HCT116 (cell line): ENCODE results near the gene PCGF5. TPM values are rescaled to one million over a fixed set of nuclear protein-coding genes. Genes with fewer than 3 reads are reported as not detected.

Experiments used
- ATAC-seq: fragments of 200-7000 bp; cut with Tn5 transposase; 2 replicates; pipeline ENCODE4 v1.9.1; 2020; ENCODE audit warnings: mild to moderate bottlenecking, moderate library complexity
- BruUV-seq: library from RNA; stranded (reverse); fragments of 400-500 nt; replicated peaks from 2 replicates; lab custom pipeline; 2021; lab: Mats Ljungman, UMichigan
- CTCF ChIA-PET: fragments of 300-600 bp; sonication (Branson Sonifier 250); formaldehyde crosslinking; loops from one replicate; lab custom pipeline; 2021; ENCODE audit warnings: antibody characterized with exemption; lab: Charles Lee
- POLR2A ChIA-PET: fragments of 300-600, 350-600 bp; sonication (Branson Sonifier 250); formaldehyde crosslinking; loops from one replicate; lab custom pipeline; 2021; ENCODE audit warnings: antibody characterized with exemption; lab: Charles Lee
- RAD21 ChIA-PET, 2 experiments: fragments of 300-600 bp; sonication (Branson Sonifier 250); formaldehyde crosslinking; loops; one replicate each; lab custom pipeline; 2023; ENCODE audit warnings: low total read pairs in 2 of 2; ENCODE audit not compliant: uncharacterized antibody in 2 of 2, unreplicated experiment in 2 of 2, low non-redundant PET in 1 of 2; lab: Charles Lee
- DNase-seq: peaks from one replicate; pipeline ENCODE4 v3.0.0-alpha.2; 2010; ENCODE audit warnings: low read depth, low spot score
- H2AFZ ChIP-seq: fragments of 200-600 bp; shearing (Covaris generic), sonication (generic); 2 replicates; pipeline ENCODE4 v1.6.1; 2017; ENCODE audit warnings: low read depth, mixed run types, mixed read lengths, antibody characterized with exemption, low read length; ENCODE audit not compliant: poor library complexity, severe bottlenecking
- H3K27ac ChIP-seq: 2 replicates; pipeline ENCODE4 v1.5.1; 2012; ENCODE audit warnings: low read depth, low read length
- H3K27me3 ChIP-seq: fragments of 200-600 bp; sonication (generic); 2 replicates; pipeline ENCODE4 v1.6.1; 2016; ENCODE audit warnings: mixed run types, low read length, mixed read lengths; ENCODE audit not compliant: insufficient read depth
- H3K36me3 ChIP-seq, 2 experiments: fragments of 200-500 bp in 1 of 2; fragments of 200-600 bp in 1 of 2; sonication (Bioruptor generic) in 1 of 2; sonication (generic) in 1 of 2; 2 replicates each; pipeline versions ENCODE4 v1.5.1 to v1.6.1; 2014 to 2016; ENCODE audit warnings: low read length in 2 of 2, inconsistent platforms in 1 of 2, mixed read lengths in 1 of 2, mixed run types in 1 of 2; ENCODE audit not compliant: insufficient read depth in 2 of 2, control insufficient read depth in 1 of 2
- H3K4me1 ChIP-seq, 2 experiments: fragments of 200-600 bp in 1 of 2; sonication (generic) in 1 of 2; 2 replicates each; pipeline versions ENCODE4 v1.5.1 to v1.6.1; 2012 to 2017; ENCODE audit warnings: low read length in 2 of 2, inconsistent platforms in 1 of 2, mild to moderate bottlenecking in 1 of 2, mixed read lengths in 1 of 2, mixed run types in 1 of 2, moderate library complexity in 1 of 2; ENCODE audit not compliant: insufficient read depth in 2 of 2, control insufficient read depth in 1 of 2
- H3K4me2 ChIP-seq: fragments of 200-600 bp; sonication (generic); 2 replicates; pipeline ENCODE4 v1.6.1; 2017; ENCODE audit warnings: mixed run types, low read length, mixed read lengths
- H3K4me3 ChIP-seq, 2 experiments: fragments of 200-600 bp in 1 of 2; sonication (generic) in 1 of 2; replicated peaks in 1 of 2; 2 replicates each; pipeline ENCODE4 v1.5.1; 2011 to 2016; ENCODE audit warnings: low read length in 2 of 2, control low read depth in 1 of 2, low read depth in 1 of 2, mild to moderate bottlenecking in 1 of 2, mixed read lengths in 1 of 2, mixed run types in 1 of 2
- H3K79me2 ChIP-seq: fragments of 200-600 bp; sonication (generic); 2 replicates; pipeline ENCODE4 v1.6.1; 2017; ENCODE audit warnings: mild to moderate bottlenecking, mixed run types, low read length, moderate library complexity, mixed read lengths; ENCODE audit not compliant: insufficient read depth
- H3K9ac ChIP-seq: fragments of 200-600 bp; sonication (generic); 2 replicates; pipeline ENCODE4 v1.6.1; 2016; ENCODE audit warnings: low read length, mixed read lengths
- H3K9me2 ChIP-seq: fragments of 200-600 bp; sonication (generic), shearing (Covaris generic); 2 replicates; pipeline ENCODE4 v1.6.1; 2017; ENCODE audit warnings: mixed run types, mild to moderate bottlenecking, moderate library complexity; ENCODE audit not compliant: insufficient read depth
- H3K9me3 ChIP-seq, 2 experiments: fragments of 200-500 bp in 1 of 2; fragments of 200-600 bp in 1 of 2; sonication (Bioruptor generic) in 1 of 2; sonication (generic) in 1 of 2; 2 replicates each; pipeline ENCODE4 v1.6.1; 2014 to 2017; ENCODE audit warnings: low read length in 2 of 2, mixed read lengths in 2 of 2, inconsistent platforms in 1 of 2, low read depth in 1 of 2, mild to moderate bottlenecking in 1 of 2, mixed run types in 1 of 2, moderate library complexity in 1 of 2; ENCODE audit not compliant: control insufficient read depth in 1 of 2, insufficient read depth in 1 of 2
- H4K20me1 ChIP-seq: fragments of 200-600 bp; sonication (generic), shearing (Covaris generic); 2 replicates; pipeline ENCODE4 v1.6.1; 2017; ENCODE audit warnings: mixed run types, mild to moderate bottlenecking, moderate library complexity; ENCODE audit not compliant: insufficient read depth
- ATF3 ChIP-seq: IDR thresholded peaks from 2 replicates; pipeline ENCODE4 v1.6.1; 2012
- CTCF ChIP-seq, 3 experiments: fragments of 200-600 bp in 1 of 3; sonication (generic) in 1 of 3; IDR thresholded peaks in 2 of 3; conservative IDR thresholded peaks in 1 of 3; 2 replicates each; pipeline ENCODE4 v1.5.1; 2012 to 2017; ENCODE audit warnings: low read depth in 2 of 3, low read length in 2 of 3, antibody characterized with exemption in 1 of 3, borderline replicate concordance in 1 of 3, control low read depth in 1 of 3, mild to moderate bottlenecking in 1 of 3, mixed read lengths in 1 of 3, mixed run types in 1 of 3, moderate library complexity in 1 of 3; ENCODE audit not compliant: insufficient read depth in 1 of 3
- EGR1 ChIP-seq: IDR thresholded peaks from 2 replicates; pipeline ENCODE4 v1.6.1; 2012; ENCODE audit warnings: low read depth
- EZH2 ChIP-seq: fragments of 200-600 bp; sonication (generic); IDR thresholded peaks from 2 replicates; pipeline ENCODE4 v1.6.1; 2017; ENCODE audit warnings: antibody characterized with exemption, mixed run types
- FOSL1 ChIP-seq: IDR thresholded peaks from 2 replicates; pipeline ENCODE4 v1.6.1; 2012; ENCODE audit warnings: low read depth
- JUND ChIP-seq: IDR thresholded peaks from 2 replicates; pipeline ENCODE4 v1.6.1; 2012
- MAX ChIP-seq: IDR thresholded peaks from 2 replicates; pipeline ENCODE4 v1.6.1; 2012
- POLR2AphosphoS5 ChIP-seq: IDR thresholded peaks from 2 replicates; pipeline ENCODE4 v1.6.1; 2011; ENCODE audit warnings: mild to moderate bottlenecking, low read depth, low read length, moderate library complexity
- RAD21 ChIP-seq: IDR thresholded peaks from 2 replicates; pipeline ENCODE4 v1.6.1; 2012; ENCODE audit warnings: low read depth, mild to moderate bottlenecking
- SP1 ChIP-seq: IDR thresholded peaks from 2 replicates; pipeline ENCODE4 v1.6.1; 2012; ENCODE audit warnings: low read depth
- SRF ChIP-seq: IDR thresholded peaks from 2 replicates; pipeline ENCODE4 v1.6.1; 2012; ENCODE audit warnings: low read depth
- TCF7L2 ChIP-seq: IDR thresholded peaks from 2 replicates; pipeline ENCODE4 v1.7.0; 2011; ENCODE audit warnings: borderline replicate concordance, inconsistent platforms; ENCODE audit not compliant: insufficient read depth, insufficient read length; ENCODE audit errors: extremely low read depth
- ZFX ChIP-seq: fragments of 450-650 bp; IDR thresholded peaks from 2 replicates; pipeline ENCODE4 v1.6.1; 2017
- ZNF274 ChIP-seq: fragments of 200-500 bp; sonication (Bioruptor generic); IDR thresholded peaks from 2 replicates; pipeline ENCODE4 v1.6.1; 2014; ENCODE audit warnings: mild to moderate bottlenecking, low read depth, low read length, inconsistent platforms
- intact Hi-C: fragments of 100-400 bp; cut with micrococcal nuclease; formaldehyde crosslinking; loops from 2 replicates; pipeline ENCODE4 v1.10.0; 2022
- total RNA-seq: library from RNA; stranded (reverse); gene quantifications from one replicate; pipeline ENCODE4 v1.2.1, GENCODE V29; 2021; ENCODE audit not compliant: unreplicated experiment

PCGF5 gene
- total RNA-seq, 1 experiment from 2014 or later = 27.5 TPM

- H2AFZ ChIP-seq = no peak overlapping the region
- CTCF ChIA-PET = interaction anchor here (0.8 to 1.4 kb wide), 3 partner anchors 384 to 615 kb away, joined by 3 to 7 read pairs (median 3); no protein-coding TSS in a partner anchor
- POLR2A ChIA-PET = no interaction called here
- no peaks in the 10 kb centered on the region for H3K36me3 ChIP-seq
- no peaks in the 10 kb centered on the region for H3K79me2 ChIP-seq
- intact Hi-C loops = no loop called here
- H3K9me3 ChIP-seq = no peaks in the 10 kb centered on the region
- no peak for DNase-seq
- TF ChIP-seq EGR1 (no peak), JUND (no peak), POLR2AphosphoS5 (no peak)
- no TSS peak for BruUV-seq
- H3K4me2 ChIP-seq = no peak overlapping the region
- H3K27ac ChIP-seq = no peak overlapping the region
- no peaks in the 10 kb centered on the region for H3K27me3 ChIP-seq
- H3K9ac ChIP-seq = no peak overlapping the region
- RAD21 ChIA-PET = no interaction called here
- peaks cover 4 to 11% of the 10 kb centered on the region in 2 experiments; a peak in 2 of 4 replicates for H3K4me1 ChIP-seq
- no peaks in the 10 kb centered on the region for H4K20me1 ChIP-seq
- no peak overlapping the region for H3K4me3 ChIP-seq
- no peak for ATAC-seq
- H3K9me2 ChIP-seq = no peaks in the 10 kb centered on the region
Observed at GRCh38 chr10:91295346-91295745, 74.9 kb downstream of the PCGF5 start.

- Histone ChIP-seq H3K9me2 (no peaks in the 10 kb centered on the region), H3K4me1 (peaks cover 4 to 11% of the 10 kb centered on the region in 2 experiments; a peak in 2 of 4 replicates), H3K4me3 (no peak overlapping the region), H3K79me2 (no peaks in the 10 kb centered on the region), H4K20me1 (no peaks in the 10 kb centered on the region), H3K4me2 (no peak overlapping the region), H3K9me3 (no peaks in the 10 kb centered on the region), H3K27me3 (no peaks in the 10 kb centered on the region), H3K9ac (no peak overlapping the region), H3K27ac (no peak overlapping the region), H2AFZ (peak overlapping the region; percentile 17), H3K36me3 (no peaks in the 10 kb centered on the region)
- DNase-seq (peak; percentile 64), ATAC-seq (0 out of 2 replicates have a peak, but pooled peaks have one; percentile 38)
- TF ChIP-seq ZNF274 (no peak), CTCF (IDR thresholded peaks at IDR 0.05 in 2 of 3, conservative IDR thresholded peaks at IDR 0.05 in 1 of 3; ENCODE audit: borderline replicate concordance in 1 of 3, insufficient read depth in 1 of 3, low read depth in 2 of 3, low read length in 2 of 3) (peak; percentile 46 to 66 (median 61); a peak in 5 of 6 replicates), SP1 (no peak), EZH2 (no peak), TCF7L2 (no peak), RAD21 (peak; percentile 71), ZFX (no peak), SRF (no peak), ATF3 (no peak), MAX (no peak), FOSL1 (no peak)
- POLR2A ChIA-PET = interaction anchor here (0.6 kb wide), 1 partner anchor 255 kb away, joined by 3 read pairs; no protein-coding TSS in a partner anchor
- no TSS peak for BruUV-seq
- CTCF ChIA-PET = interaction anchor here (0.6 to 4.0 kb wide), 18 partner anchors 12 to 616 kb away, joined by 3 to 17 read pairs (median 4); partner anchors contain the start of gene RPP30
- intact Hi-C loops = loop anchor here (1.0 to 2.0 kb wide), 2 partner anchors 290 to 385 kb away; no protein-coding TSS in a partner anchor
- RAD21 ChIA-PET = interaction anchor here (0.6 to 1.2 kb wide), 5 partner anchors 208 to 462 kb away, joined by 3 to 5 read pairs (median 3); no protein-coding TSS in a partner anchor
Observed at GRCh38 chr10:91296471-91296870, 76.0 kb downstream of the PCGF5 start.
